ENCODE data around the gene APCDD1L. TPM values are rescaled to one million over a fixed set of nuclear protein-coding genes. Genes with fewer than 3 reads are reported as not detected.

APCDD1L gene
- total RNA-seq, 2 experiments from 2014 or later, result not detected

GRCh38 chr20:58461104-58461503, 54.1 kb downstream of the APCDD1L start:
- peaks cover 7% of the 10 kb centered on the region for H3K27me3 Mint-ChIP-seq
- ChIA-PET POLR2A (no interaction called here), CTCF (no interaction called here)
- H3K27ac ChIP-seq (ENCODE audit: low read depth in 1 of 2, low read length in 2 of 2), result no peak overlapping the region
- ATAC-seq (ENCODE audit: poor library complexity) (no peak), DNase-seq (no peak)
- H3K27ac Mint-ChIP-seq, result no peak overlapping the region
- TF ChIP-seq CTCF (IDR thresholded peaks at IDR 0.05), result no peak
- no peaks in the 10 kb centered on the region for H3K9me3 ChIP-seq (ENCODE audit: control insufficient read depth in 1 of 2, insufficient read depth in 1 of 2, low read length in 2 of 2)
- H3K27me3 ChIP-seq (ENCODE audit: control insufficient read depth in 1 of 2, insufficient read depth in 2 of 2, low read length in 2 of 2), result no peaks in the 10 kb centered on the region
- H3K36me3 Mint-ChIP-seq (ENCODE audit: low read depth), result peaks cover 6% of the 10 kb centered on the region
- H3K36me3 ChIP-seq (ENCODE audit: insufficient read depth, low read length), result no peaks in the 10 kb centered on the region
- no peak overlapping the region for H3K4me3 Mint-ChIP-seq
- no peak overlapping the region for H3K4me3 ChIP-seq (ENCODE audit: low read length)
- no peaks in the 10 kb centered on the region for H3K4me1 Mint-ChIP-seq (ENCODE audit: low read depth)
- intact Hi-C loops (cut with DNase I, micrococcal nuclease), result loop anchor here in 1 of 2 experiments (10.0 kb wide), 1 partner anchor 64 kb away; no protein-coding TSS in a partner anchor
- H3K9me3 Mint-ChIP-seq, result no peaks in the 10 kb centered on the region
- no peaks in the 10 kb centered on the region for H3K4me1 ChIP-seq (ENCODE audit: insufficient read depth, low read length)

GRCh38 chr20:58459058-58459750, 56.0 kb downstream of the APCDD1L start:
- Histone ChIP-seq H3K27me3 (ENCODE audit: control insufficient read depth in 1 of 2, insufficient read depth in 2 of 2, low read length in 2 of 2) (no peaks in the 10 kb centered on the region), H3K36me3 (ENCODE audit: insufficient read depth, low read length) (no peaks in the 10 kb centered on the region), H3K9me3 (ENCODE audit: control insufficient read depth in 1 of 2, insufficient read depth in 1 of 2, low read length in 2 of 2) (no peaks in the 10 kb centered on the region), H3K4me3 (ENCODE audit: low read length) (no peak overlapping the region), H3K4me1 (ENCODE audit: insufficient read depth, low read length) (no peaks in the 10 kb centered on the region), H3K27ac (ENCODE audit: low read depth in 1 of 2, low read length in 2 of 2) (no peak overlapping the region)
- Mint-ChIP-seq H3K9me3 (no peaks in the 10 kb centered on the region), H3K4me3 (no peak overlapping the region), H3K36me3 (ENCODE audit: low read depth) (peaks cover 20% of the 10 kb centered on the region), H3K27ac (no peak overlapping the region), H3K27me3 (no peaks in the 10 kb centered on the region), H3K4me1 (ENCODE audit: low read depth) (no peaks in the 10 kb centered on the region)
- ChIA-PET POLR2A (no interaction called here), CTCF (no interaction called here)
- ATAC-seq (ENCODE audit: poor library complexity), result no peak
- no peak for TF ChIP-seq CTCF (IDR thresholded peaks at IDR 0.05)
- intact Hi-C loops (cut with DNase I, micrococcal nuclease), result no loop called here
- no peak for DNase-seq

- CTCF ChIA-PET, result no interaction called here
- H3K27ac Mint-ChIP-seq, result no peak overlapping the region
Observed at GRCh38 chr20:58458342-58459057, 56.7 kb downstream of the APCDD1L start.

More at GRCh38 chr20:58458342-58459057, 56.7 kb downstream of the APCDD1L start:
- Mint-ChIP-seq H3K9me3 (no peaks in the 10 kb centered on the region), H3K27me3 (no peaks in the 10 kb centered on the region), H3K36me3 (ENCODE audit: low read depth) (peaks cover 23% of the 10 kb centered on the region), H3K4me1 (ENCODE audit: low read depth) (no peaks in the 10 kb centered on the region), H3K4me3 (no peak overlapping the region)
- no peak overlapping the region for H3K4me3 ChIP-seq (ENCODE audit: low read length)
- no peak overlapping the region for H3K27ac ChIP-seq (ENCODE audit: low read depth in 1 of 2, low read length in 2 of 2)
- intact Hi-C loops (cut with DNase I, micrococcal nuclease), result no loop called here
- no peak for DNase-seq
- H3K4me1 ChIP-seq (ENCODE audit: insufficient read depth, low read length), result no peaks in the 10 kb centered on the region
- ATAC-seq (ENCODE audit: poor library complexity), result no peak
- no peaks in the 10 kb centered on the region for H3K27me3 ChIP-seq (ENCODE audit: control insufficient read depth in 1 of 2, insufficient read depth in 2 of 2, low read length in 2 of 2)
- no peak for TF ChIP-seq CTCF (IDR thresholded peaks at IDR 0.05)
- no peaks in the 10 kb centered on the region for H3K9me3 ChIP-seq (ENCODE audit: control insufficient read depth in 1 of 2, insufficient read depth in 1 of 2, low read length in 2 of 2)
- POLR2A ChIA-PET, result no interaction called here
- no peaks in the 10 kb centered on the region for H3K36me3 ChIP-seq (ENCODE audit: insufficient read depth, low read length)

Measured in CD4-positive, alpha-beta T cell (primary cell).